ENCODE measurements around the gene SFSWAP.
"Not testable (repeated sequence)": the region's sequence is repeated elsewhere in the genome, so short reads cannot be mapped to it uniquely, and the experiment has no call there.

Gene SFSWAP

GRCh38 chr12:131754184-131754583 lies 43.3 kb downstream of the SFSWAP start:
- DNase-seq (ENCODE audit: insufficient read length, low spot score) (no peak), FAIRE-seq (no peak)

GRCh38 chr12:131755305-131756113 lies 44.6 kb downstream of the SFSWAP start:
- DNase-seq (ENCODE audit: insufficient read length, low spot score) (peak; percentile 45), FAIRE-seq (peak; percentile 40)

GRCh38 chr12:131756441-131756840 lies 45.6 kb downstream of the SFSWAP start:
- no peak for DNase-seq (ENCODE audit: insufficient read length, low spot score)
- no peak for FAIRE-seq

GRCh38 chr12:131757111-131757510 lies 46.2 kb downstream of the SFSWAP start:
- FAIRE-seq (no peak), DNase-seq (ENCODE audit: insufficient read length, low spot score) (no peak)

- FAIRE-seq (no peak), DNase-seq (ENCODE audit: insufficient read length, low spot score) (no peak)
These were observed 47.3 kb downstream of the SFSWAP start for GRCh38 chr12:131758016-131758739.

GRCh38 chr12:131759176-131759575 lies 48.3 kb downstream of the SFSWAP start:
- DNase-seq (ENCODE audit: insufficient read length, low spot score) (no peak), FAIRE-seq (no peak)

GRCh38 chr12:131761638-131762037 lies 50.7 kb downstream of the SFSWAP start:
- no peak for FAIRE-seq
- no peak for DNase-seq (ENCODE audit: insufficient read length, low spot score)

GRCh38 chr12:131764738-131765137 lies 53.8 kb downstream of the SFSWAP start:
- FAIRE-seq: no peak

GRCh38 chr12:131765961-131766360 lies 55.1 kb downstream of the SFSWAP start:
- DNase-seq (ENCODE audit: insufficient read length, low spot score) (no peak), FAIRE-seq (no peak)

More at GRCh38 chr12:131764738-131765137, 53.8 kb downstream of the SFSWAP start:
- DNase-seq (ENCODE audit: insufficient read length, low spot score): no peak

GRCh38 chr12:131766382-131767107 lies 55.7 kb downstream of the SFSWAP start:
- peak; percentile 37 for FAIRE-seq
- DNase-seq (ENCODE audit: insufficient read length, low spot score): no peak

- FAIRE-seq (no peak), DNase-seq (ENCODE audit: insufficient read length, low spot score) (no peak)
These were observed 59.2 kb downstream of the SFSWAP start for GRCh38 chr12:131770120-131770519.

GRCh38 chr12:131771965-131772364 lies 61.1 kb downstream of the SFSWAP start:
- no peak for DNase-seq (ENCODE audit: insufficient read length, low spot score)
- FAIRE-seq: no peak

GRCh38 chr12:131773582-131774221 lies 62.8 kb downstream of the SFSWAP start:
- peak; percentile 95 for FAIRE-seq
- DNase-seq (ENCODE audit: insufficient read length, low spot score): peak; percentile 76

GRCh38 chr12:131774576-131775391 lies 63.9 kb downstream of the SFSWAP start:
- DNase-seq (ENCODE audit: insufficient read length, low spot score): no peak
- FAIRE-seq: peak; percentile 59

GRCh38 chr12:131775392-131776236 lies 64.7 kb downstream of the SFSWAP start:
- no peak for DNase-seq (ENCODE audit: insufficient read length, low spot score)
- no peak for FAIRE-seq

GRCh38 chr12:131776237-131776889 lies 65.5 kb downstream of the SFSWAP start:
- DNase-seq (ENCODE audit: insufficient read length, low spot score): peak; percentile 34
- FAIRE-seq: peak; percentile 77

- not testable (repeated sequence) for DNase-seq (ENCODE audit: insufficient read length, low spot score); FAIRE-seq
These were observed 66.4 kb downstream of the SFSWAP start for GRCh38 chr12:131777269-131777668.

GRCh38 chr12:131779027-131779426 lies 68.1 kb downstream of the SFSWAP start:
- FAIRE-seq: no peak
- DNase-seq (ENCODE audit: insufficient read length, low spot score): no peak
